ENCODE data around the gene MKKS. TPM values are rescaled to one million over a fixed set of nuclear protein-coding genes. Genes with fewer than 3 reads are reported as not detected.

Gene MKKS
- total RNA-seq, 2 donors from 2014 or later: 4.7 to 5.0 TPM

GRCh38 chr20:10390709-10391108, 43.3 kb downstream of the MKKS start:
- H3K9me3 ChIP-seq (ENCODE audit: control insufficient read depth, low read length, poor library complexity, severe bottlenecking): no peaks in the 10 kb centered on the region
- no peak overlapping the region for H3K4me3 Mint-ChIP-seq
- DNase-seq: no peak
- H3K36me3 Mint-ChIP-seq (ENCODE audit: low read depth): no peaks in the 10 kb centered on the region
- no peak for ATAC-seq
- H3K27ac Mint-ChIP-seq: no peak overlapping the region
- H3K4me1 Mint-ChIP-seq: no peaks in the 10 kb centered on the region
- H3K27me3 Mint-ChIP-seq: peaks cover 14% of the 10 kb centered on the region

GRCh38 chr20:10388597-10388996, 45.4 kb downstream of the MKKS start:
- Mint-ChIP-seq H3K4me3 (no peak overlapping the region), H3K36me3 (ENCODE audit: low read depth) (no peaks in the 10 kb centered on the region), H3K4me1 (no peaks in the 10 kb centered on the region), H3K27ac (no peak overlapping the region), H3K27me3 (peaks cover 14% of the 10 kb centered on the region)
- no peaks in the 10 kb centered on the region for H3K9me3 ChIP-seq (ENCODE audit: control insufficient read depth, low read length, poor library complexity, severe bottlenecking)
- DNase-seq (no peak), ATAC-seq (no peak)

- peaks cover 19% of the 10 kb centered on the region for H3K27me3 Mint-ChIP-seq
- H3K27ac Mint-ChIP-seq: no peak overlapping the region
- no peak for ATAC-seq
- H3K36me3 Mint-ChIP-seq (ENCODE audit: low read depth): no peaks in the 10 kb centered on the region
- no peak for DNase-seq
- H3K9me3 ChIP-seq (ENCODE audit: control insufficient read depth, low read length, poor library complexity, severe bottlenecking): no peaks in the 10 kb centered on the region
- no peaks in the 10 kb centered on the region for H3K4me1 Mint-ChIP-seq
- no peak overlapping the region for H3K4me3 Mint-ChIP-seq
Observed at GRCh38 chr20:10387686-10388085, 46.3 kb downstream of the MKKS start.

- Mint-ChIP-seq H3K36me3 (ENCODE audit: low read depth) (no peaks in the 10 kb centered on the region), H3K4me1 (no peaks in the 10 kb centered on the region), H3K27me3 (peaks cover 21% of the 10 kb centered on the region), H3K27ac (no peak overlapping the region), H3K4me3 (no peak overlapping the region)
- ATAC-seq (no peak), DNase-seq (no peak)
- H3K9me3 ChIP-seq (ENCODE audit: control insufficient read depth, low read length, poor library complexity, severe bottlenecking): no peaks in the 10 kb centered on the region
Observed at GRCh38 chr20:10385850-10386544, 48.0 kb downstream of the MKKS start.

GRCh38 chr20:10381477-10381876, 52.5 kb downstream of the MKKS start:
- no peaks in the 10 kb centered on the region for H3K4me1 Mint-ChIP-seq
- DNase-seq (no peak), ATAC-seq (no peak)
- no peak overlapping the region for H3K4me3 Mint-ChIP-seq
- H3K27ac Mint-ChIP-seq: no peak overlapping the region
- H3K36me3 Mint-ChIP-seq (ENCODE audit: low read depth): no peaks in the 10 kb centered on the region
- H3K9me3 ChIP-seq (ENCODE audit: control insufficient read depth, low read length, poor library complexity, severe bottlenecking): no peaks in the 10 kb centered on the region
- H3K27me3 Mint-ChIP-seq: peaks cover 22% of the 10 kb centered on the region

- Mint-ChIP-seq H3K36me3 (ENCODE audit: low read depth) (no peaks in the 10 kb centered on the region), H3K4me1 (no peaks in the 10 kb centered on the region), H3K4me3 (no peak overlapping the region), H3K27ac (no peak overlapping the region), H3K27me3 (peaks cover 22% of the 10 kb centered on the region)
- H3K9me3 ChIP-seq (ENCODE audit: control insufficient read depth, low read length, poor library complexity, severe bottlenecking): no peaks in the 10 kb centered on the region
- ATAC-seq (no peak), DNase-seq (no peak)
Observed at GRCh38 chr20:10379761-10380160, 54.3 kb downstream of the MKKS start.

- Mint-ChIP-seq H3K27me3 (peaks cover 21% of the 10 kb centered on the region), H3K4me3 (no peak overlapping the region), H3K4me1 (no peaks in the 10 kb centered on the region), H3K27ac (no peak overlapping the region), H3K36me3 (ENCODE audit: low read depth) (no peaks in the 10 kb centered on the region)
- ATAC-seq: no peak
- DNase-seq: no peak
- H3K9me3 ChIP-seq (ENCODE audit: control insufficient read depth, low read length, poor library complexity, severe bottlenecking): no peaks in the 10 kb centered on the region
Observed at GRCh38 chr20:10376270-10377075, 57.5 kb downstream of the MKKS start.

- H3K9me3 ChIP-seq (ENCODE audit: control insufficient read depth, low read length, poor library complexity, severe bottlenecking): no peaks in the 10 kb centered on the region
- no peak for DNase-seq
- H3K4me1 Mint-ChIP-seq: no peaks in the 10 kb centered on the region
- no peak overlapping the region for H3K4me3 Mint-ChIP-seq
- H3K36me3 Mint-ChIP-seq (ENCODE audit: low read depth): no peaks in the 10 kb centered on the region
- ATAC-seq: no peak
- H3K27me3 Mint-ChIP-seq: peaks cover 28% of the 10 kb centered on the region
- H3K27ac Mint-ChIP-seq: no peak overlapping the region
Observed at GRCh38 chr20:10375191-10375590, 58.8 kb downstream of the MKKS start.

- H3K36me3 Mint-ChIP-seq (ENCODE audit: low read depth): no peaks in the 10 kb centered on the region
- ATAC-seq: no peak
Observed at GRCh38 chr20:10374036-10374435, 60.0 kb downstream of the MKKS start.

GRCh38 chr20:10371467-10371866, 62.6 kb downstream of the MKKS start:
- no peaks in the 10 kb centered on the region for H3K9me3 ChIP-seq (ENCODE audit: control insufficient read depth, low read length, poor library complexity, severe bottlenecking)
- no peak overlapping the region for H3K4me3 Mint-ChIP-seq
- DNase-seq (no peak), ATAC-seq (no peak)
- H3K27me3 Mint-ChIP-seq: peaks cover 41% of the 10 kb centered on the region
- no peaks in the 10 kb centered on the region for H3K4me1 Mint-ChIP-seq
- H3K36me3 Mint-ChIP-seq (ENCODE audit: low read depth): no peaks in the 10 kb centered on the region
- H3K27ac Mint-ChIP-seq: no peak overlapping the region

More at GRCh38 chr20:10374036-10374435, 60.0 kb downstream of the MKKS start:
- Mint-ChIP-seq H3K27me3 (peaks cover 30% of the 10 kb centered on the region), H3K4me1 (no peaks in the 10 kb centered on the region), H3K27ac (no peak overlapping the region), H3K4me3 (no peak overlapping the region)
- DNase-seq: no peak
- H3K9me3 ChIP-seq (ENCODE audit: control insufficient read depth, low read length, poor library complexity, severe bottlenecking): no peaks in the 10 kb centered on the region

GRCh38 chr20:10370091-10370887, 63.7 kb downstream of the MKKS start:
- Mint-ChIP-seq H3K27me3 (peaks cover 37% of the 10 kb centered on the region), H3K36me3 (ENCODE audit: low read depth) (no peaks in the 10 kb centered on the region), H3K27ac (no peak overlapping the region), H3K4me3 (no peak overlapping the region), H3K4me1 (no peaks in the 10 kb centered on the region)
- no peaks in the 10 kb centered on the region for H3K9me3 ChIP-seq (ENCODE audit: control insufficient read depth, low read length, poor library complexity, severe bottlenecking)
- DNase-seq: no peak
- no peak for ATAC-seq

GRCh38 chr20:10369723-10370090, 64.3 kb downstream of the MKKS start:
- no peak for ATAC-seq
- no peak for DNase-seq
- Mint-ChIP-seq H3K27me3 (peaks cover 37% of the 10 kb centered on the region), H3K4me1 (no peaks in the 10 kb centered on the region), H3K4me3 (no peak overlapping the region), H3K27ac (no peak overlapping the region), H3K36me3 (ENCODE audit: low read depth) (no peaks in the 10 kb centered on the region)
- no peaks in the 10 kb centered on the region for H3K9me3 ChIP-seq (ENCODE audit: control insufficient read depth, low read length, poor library complexity, severe bottlenecking)

- Mint-ChIP-seq H3K36me3 (ENCODE audit: low read depth) (no peaks in the 10 kb centered on the region), H3K27me3 (peaks cover 42% of the 10 kb centered on the region), H3K4me1 (no peaks in the 10 kb centered on the region), H3K27ac (no peak overlapping the region), H3K4me3 (no peak overlapping the region)
- DNase-seq (no peak), ATAC-seq (no peak)
- H3K9me3 ChIP-seq (ENCODE audit: control insufficient read depth, low read length, poor library complexity, severe bottlenecking): no peaks in the 10 kb centered on the region
Observed at GRCh38 chr20:10368702-10369041, 65.3 kb downstream of the MKKS start.

Data from T-helper 17 cell (primary cell).